ENCODE results near the gene CYP46A1.

Gene CYP46A1

DNA sequence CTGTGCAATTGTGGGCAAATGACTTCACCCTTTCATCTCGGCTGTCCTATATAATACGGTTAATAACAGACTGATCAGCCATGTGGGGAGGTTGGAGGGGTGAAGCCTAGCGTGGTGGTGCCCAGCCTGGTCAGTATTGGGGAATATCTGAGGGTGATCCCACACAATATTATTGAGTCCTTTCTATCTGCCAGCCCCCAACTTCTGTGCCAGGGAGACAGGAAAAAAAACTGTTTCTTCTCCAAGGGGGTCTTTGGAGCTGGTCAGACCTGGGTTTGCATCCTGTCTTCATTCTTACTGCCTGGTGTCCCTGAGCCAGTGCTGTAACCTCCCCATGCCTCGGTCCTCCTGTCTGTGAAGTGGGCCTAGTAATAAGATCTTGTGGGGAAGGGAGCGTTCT is 6.5 kb downstream of the CYP46A1 start:
- no peak for DNase-seq

- DNase-seq, result no peak
Observed at GRCh38 chr14:99691111-99691885, 7.2 kb downstream of the CYP46A1 start.

- no peak for DNase-seq
Observed at GRCh38 chr14:99693918-99694317, 9.8 kb downstream of the CYP46A1 start.

DNA sequence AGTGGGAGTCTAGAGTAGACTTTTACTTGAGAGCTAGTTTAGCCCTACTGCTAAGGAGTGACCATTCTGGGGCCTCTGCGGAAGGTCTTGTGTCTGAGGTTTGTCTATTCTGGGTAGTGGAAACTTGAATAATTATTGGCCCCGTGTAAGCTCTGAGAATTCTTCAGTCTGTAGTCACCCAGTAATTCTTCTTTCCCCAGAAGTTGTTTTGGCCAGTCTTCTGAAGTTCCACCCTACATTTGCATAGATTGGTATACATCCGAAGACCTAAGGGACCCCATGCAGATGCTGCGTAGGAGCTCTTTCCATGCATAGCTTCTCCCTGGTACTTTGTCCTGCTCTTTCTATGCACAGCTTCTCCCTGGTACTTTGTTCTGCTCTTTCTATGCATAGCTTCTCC is 12.8 kb downstream of the CYP46A1 start:
- DNase-seq, result no peak

GRCh38 chr14:99698236-99698635 is 14.1 kb downstream of the CYP46A1 start:
- no peak for DNase-seq

GRCh38 chr14:99698642-99699041 is 14.5 kb downstream of the CYP46A1 start:
- DNase-seq, result no peak

DNA sequence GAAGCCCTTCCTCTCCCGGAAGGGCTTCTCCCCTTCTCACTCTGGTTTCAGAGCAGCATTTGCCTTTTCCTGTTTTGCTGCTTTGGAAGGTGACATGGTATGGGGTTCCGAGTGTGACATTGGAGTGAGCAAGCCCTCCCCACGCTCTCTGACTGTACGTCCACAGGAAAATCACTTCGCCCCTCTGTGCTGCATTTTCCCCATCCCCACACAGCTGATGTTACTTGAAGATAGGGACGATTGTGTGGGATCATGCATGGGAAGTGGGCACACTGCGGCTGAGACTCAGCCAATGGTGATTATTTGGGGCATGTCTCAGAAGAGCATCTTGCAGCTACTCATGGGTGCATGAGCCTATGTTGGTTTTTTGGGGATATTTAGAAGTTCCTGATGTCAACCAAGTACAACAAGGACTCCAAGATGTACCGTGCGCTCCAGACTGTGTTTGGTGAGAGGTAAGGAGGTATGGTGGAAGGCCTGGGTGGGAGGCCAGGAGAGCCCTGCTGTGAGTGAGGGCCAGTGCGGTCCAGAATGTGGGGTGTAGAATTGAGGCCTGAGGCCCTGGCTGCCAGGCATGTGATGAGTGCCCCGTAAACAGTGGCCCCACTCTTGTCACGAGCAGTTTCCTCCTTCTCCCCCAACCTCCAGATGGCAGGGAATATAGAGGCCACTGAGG is 15.1 kb downstream of the CYP46A1 start:
- DNase-seq, result no peak

DNA sequence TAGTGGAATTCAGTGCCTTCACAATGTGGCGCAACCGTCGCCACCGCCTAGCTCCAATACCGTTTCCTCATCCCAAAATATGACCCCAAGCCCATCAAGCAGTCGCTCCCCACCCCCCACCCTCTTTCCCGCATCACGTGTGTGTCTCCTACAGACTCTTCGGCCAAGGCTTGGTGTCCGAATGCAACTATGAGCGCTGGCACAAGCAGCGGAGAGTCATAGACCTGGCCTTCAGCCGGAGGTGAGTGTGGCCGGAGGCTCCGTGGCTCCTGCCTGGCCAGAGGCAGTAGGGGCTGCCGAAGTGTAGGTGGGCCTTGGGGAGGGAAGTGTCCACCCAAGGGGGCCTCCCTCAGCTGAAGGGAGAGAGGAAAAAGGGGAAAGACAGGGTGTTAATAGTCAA is 15.8 kb downstream of the CYP46A1 start:
- DNase-seq, result no peak

- no peak for DNase-seq
Observed at GRCh38 chr14:99700379-99700778, 16.3 kb downstream of the CYP46A1 start.

DNA sequence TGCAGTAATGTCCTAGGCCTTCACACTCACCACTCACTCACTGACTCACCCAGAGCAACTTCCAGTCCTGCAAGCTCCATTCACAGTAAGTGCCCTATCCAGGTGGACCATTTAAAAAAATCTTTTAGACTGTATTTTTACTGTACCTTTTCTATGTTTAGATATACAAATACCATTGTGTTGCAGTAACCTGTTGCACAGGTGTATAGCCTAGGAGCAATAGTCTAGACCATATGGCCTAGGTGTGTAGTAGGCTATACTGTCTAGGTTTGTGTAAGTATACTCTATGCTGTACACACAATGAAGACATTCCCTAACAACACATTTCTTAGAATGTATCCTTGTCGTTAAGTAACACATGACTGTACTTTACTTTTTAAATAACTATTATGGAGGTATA is 17.2 kb downstream of the CYP46A1 start:
- DNase-seq, result no peak

DNA sequence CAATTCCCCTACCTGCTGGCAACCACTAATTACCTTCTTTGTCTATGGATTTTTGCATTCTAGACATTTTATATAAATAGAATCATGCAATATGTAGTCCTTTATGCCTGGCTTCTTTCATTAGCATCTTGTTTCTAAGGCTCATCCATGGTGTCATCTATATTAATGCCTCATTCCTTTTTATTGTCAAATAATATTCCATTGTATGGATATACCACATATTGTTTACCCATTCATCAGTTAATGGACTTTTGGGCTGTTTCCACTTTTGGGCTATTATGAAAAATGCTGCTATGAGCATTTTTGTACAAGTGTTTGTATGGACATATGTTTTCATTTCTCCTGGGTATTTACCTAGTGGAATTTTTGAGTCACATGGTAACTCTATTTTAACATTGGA is 18.0 kb downstream of the CYP46A1 start:
- DNase-seq, result no peak

DNA sequence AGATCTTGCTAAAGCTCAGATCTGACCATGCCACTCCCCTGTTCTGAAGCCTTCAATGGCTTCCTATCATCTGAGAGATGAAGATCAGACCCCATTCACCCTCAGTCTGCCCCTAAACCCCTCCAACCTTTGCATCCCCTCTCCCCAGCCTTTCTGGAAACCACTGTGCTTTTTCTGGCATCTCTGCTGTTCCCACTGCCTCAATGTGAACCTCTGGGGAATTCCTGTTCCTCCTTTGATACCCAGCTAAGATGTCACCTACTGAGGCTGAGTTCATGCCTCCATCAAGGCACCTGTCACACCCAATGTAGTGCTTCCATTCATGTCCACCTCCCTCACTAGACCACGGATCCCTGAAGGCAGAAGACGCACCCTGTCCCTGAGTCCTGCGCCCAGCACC is 19.3 kb downstream of the CYP46A1 start:
- DNase-seq, result no peak

DNA sequence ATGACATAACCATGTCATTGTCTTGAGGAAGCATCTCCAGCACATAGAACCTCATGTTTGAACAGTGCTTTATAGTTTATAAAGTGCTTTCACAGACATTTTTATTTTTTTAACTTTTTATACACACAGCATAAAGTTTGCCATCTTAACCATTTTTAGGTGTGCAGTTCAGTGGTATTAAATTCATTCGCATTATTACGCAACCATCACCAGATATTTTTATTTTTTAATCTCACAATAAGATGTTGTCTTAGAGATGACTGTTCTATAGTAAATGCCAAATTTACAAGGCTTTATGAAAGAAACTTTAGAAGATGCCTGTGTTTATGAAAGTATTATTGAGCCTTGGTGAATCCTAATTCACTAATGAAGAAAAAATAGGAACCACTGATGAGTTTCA is 19.9 kb downstream of the CYP46A1 start:
- DNase-seq, result no peak

DNA sequence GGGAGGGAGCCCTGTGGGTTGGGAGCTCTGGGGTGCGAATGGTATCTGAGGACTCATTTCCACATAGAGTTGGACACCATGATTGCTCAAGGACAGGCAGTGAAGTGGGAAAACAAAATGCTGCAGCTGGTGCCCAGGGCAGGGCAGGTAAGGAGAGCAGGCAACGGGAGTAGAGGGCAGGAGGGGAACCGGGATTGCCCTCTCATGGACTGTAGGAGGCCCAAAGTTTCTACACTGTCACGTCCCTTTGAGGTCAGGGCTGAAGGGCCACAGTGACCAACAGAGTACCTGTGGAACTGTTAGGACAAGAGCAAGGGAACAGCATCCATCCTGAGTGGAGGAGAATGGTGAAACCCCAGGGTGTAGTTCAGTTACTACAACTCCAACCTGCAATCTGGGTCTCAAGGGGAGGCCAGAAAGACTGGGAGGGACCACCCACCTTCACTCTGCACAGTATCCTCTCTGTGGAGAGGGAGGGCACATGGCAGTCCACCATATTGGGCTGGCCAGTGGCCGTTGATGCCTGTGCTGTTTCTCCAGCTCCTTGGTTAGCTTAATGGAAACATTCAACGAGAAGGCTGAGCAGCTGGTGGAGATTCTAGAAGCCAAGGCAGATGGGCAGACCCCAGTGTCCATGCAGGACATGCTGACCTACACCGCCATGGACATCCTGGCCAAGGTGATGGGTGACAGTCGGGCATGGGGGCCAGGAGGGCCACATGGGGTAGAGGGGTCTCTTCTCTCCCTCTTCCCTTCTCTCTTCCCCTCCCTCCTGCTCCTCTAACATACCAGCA is 22.2 kb downstream of the CYP46A1 start:
- DNase-seq, result no peak

GRCh38 chr14:99707420-99707819 is 23.3 kb downstream of the CYP46A1 start:
- DNase-seq, result no peak

DNA sequence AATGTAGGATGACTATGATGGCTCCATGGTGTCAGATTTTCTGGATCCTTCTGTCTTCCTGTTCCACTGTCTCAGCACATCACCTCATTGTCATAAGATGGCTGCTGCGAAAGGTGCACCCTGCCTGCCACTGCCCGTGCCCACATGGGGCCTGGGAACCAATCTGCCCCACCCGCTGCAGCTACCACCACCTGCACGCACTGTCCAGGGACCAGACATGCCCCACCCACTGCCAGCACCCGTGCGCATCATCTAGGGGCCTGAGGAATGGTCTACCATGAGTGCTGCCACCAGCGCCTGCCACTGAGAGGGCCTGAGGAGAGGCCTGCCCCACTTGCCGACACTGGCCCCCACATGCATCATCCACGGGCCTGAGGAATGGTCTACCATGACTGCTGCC is 23.8 kb downstream of the CYP46A1 start:
- DNase-seq, result no peak

DNA sequence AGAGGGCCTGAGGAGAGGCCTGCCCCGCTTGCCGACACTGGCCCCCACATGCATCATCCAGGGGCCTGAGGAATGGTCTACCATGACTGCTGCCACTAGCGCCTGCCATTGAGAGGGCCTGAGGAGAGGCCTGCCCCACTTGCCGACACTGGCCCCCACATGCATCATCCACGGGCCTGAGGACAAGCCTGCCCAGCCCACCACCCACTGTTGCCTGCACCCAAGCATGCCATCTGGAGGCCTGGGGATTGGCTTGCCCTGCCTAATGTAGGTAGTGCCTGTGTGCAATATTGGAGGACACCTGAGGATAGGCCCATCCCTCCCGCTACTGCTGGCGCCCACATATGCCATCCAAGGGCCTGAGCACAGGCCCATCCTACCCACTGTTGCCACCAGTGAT is 24.4 kb downstream of the CYP46A1 start:
- no peak for DNase-seq

DNA sequence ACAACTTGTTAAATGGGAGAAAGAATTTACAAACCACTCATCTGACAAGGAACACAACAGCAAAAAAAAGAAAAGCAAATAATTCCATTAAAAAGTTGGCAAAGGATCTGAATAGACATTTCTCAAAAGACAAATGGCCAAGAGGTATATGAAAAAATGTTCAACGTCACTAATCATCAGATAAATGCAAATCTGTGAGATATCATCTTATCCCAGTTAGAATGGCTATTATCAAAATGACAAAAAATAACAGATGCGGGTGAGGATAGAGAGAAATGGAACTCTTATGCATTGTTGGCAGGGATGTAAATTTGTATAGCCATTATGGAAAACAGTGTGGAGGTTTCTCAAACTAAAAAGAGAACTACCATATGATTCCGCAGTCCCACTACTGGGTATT is 29.9 kb downstream of the CYP46A1 start:
- DNase-seq, result no peak

DNA sequence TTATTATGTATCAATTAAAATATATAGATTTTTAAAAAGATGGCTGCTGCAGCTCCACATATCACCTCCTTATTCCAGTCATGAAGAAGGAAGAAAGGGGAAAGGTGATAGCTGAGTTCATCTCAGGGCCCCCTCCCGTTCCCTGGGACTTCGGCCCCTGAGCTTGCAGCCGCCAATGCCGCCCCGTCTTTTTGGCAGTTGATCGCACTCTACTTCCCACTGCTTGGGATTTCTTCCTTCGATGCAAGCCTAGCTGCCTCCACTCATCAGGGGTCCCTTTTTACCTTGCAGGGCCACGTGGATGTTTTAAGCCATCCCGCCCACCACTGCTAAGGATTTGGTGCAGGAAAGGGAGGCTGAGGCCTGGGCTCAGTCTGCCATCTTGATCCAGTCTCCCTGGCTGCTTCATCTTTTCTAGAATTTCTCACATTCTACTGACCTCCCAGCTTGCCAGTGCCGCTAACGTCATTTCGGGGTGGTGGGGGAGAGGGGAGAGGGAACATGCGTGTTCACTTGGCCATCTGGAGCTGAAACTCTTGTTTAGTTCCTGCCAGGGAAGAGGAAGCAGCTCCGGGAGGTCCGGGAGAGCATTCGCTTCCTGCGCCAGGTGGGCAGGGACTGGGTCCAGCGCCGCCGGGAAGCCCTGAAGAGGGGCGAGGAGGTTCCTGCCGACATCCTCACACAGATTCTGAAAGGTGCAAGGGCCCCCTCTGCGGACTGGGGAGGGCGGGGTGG is 31.3 kb downstream of the CYP46A1 start:
- no peak for DNase-seq

- DNase-seq, result no peak
Observed at GRCh38 chr14:99716091-99716849, 32.2 kb downstream of the CYP46A1 start.

- DNase-seq, result no peak
Observed at GRCh38 chr14:99716850-99717681, 33.0 kb downstream of the CYP46A1 start.

DNA sequence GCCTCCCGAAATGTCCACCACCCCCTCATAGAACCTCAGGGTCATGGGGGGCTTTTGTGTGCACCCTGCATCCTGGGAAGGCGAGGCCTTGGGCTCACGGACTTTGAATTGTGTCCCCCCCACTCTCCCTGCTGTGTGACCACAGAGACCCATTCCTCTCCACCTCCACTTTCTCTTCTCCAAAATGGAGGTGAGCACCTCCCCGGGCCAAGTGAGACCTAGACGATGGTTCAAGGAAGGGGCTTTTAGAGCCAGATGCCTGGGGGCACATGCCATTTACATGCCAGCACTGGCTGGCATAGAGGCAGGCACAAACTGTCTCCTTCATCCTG is 33.5 kb downstream of the CYP46A1 start:
- DNase-seq, result no peak
